Stimulated activated CD4-positive, alpha-beta T cell treated with anti-CD3 and anti-CD28 coated beads, Interleukin-15, amount 100 ng/mL, for 1 hour (primary cell): ENCODE data around the gene CPEB4.

Experiments
- DNase-seq, 2 donors: peaks; one replicate each; pipeline ENCODE4 v3.0.0-alpha.2; 2020; ENCODE audit warnings: low read depth in 1 of 2, low spot score in 1 of 2

The CPEB4 gene

GRCh38 chr5:173941102-173941501 lies 53.0 kb downstream of the CPEB4 start:
- no peak for DNase-seq

GRCh38 chr5:173941758-173942401 lies 53.7 kb downstream of the CPEB4 start:
- DNase-seq = no peak

- DNase-seq = no peak
Observed at GRCh38 chr5:173944511-173944910, 56.4 kb downstream of the CPEB4 start.

GRCh38 chr5:173945160-173945559 lies 57.0 kb downstream of the CPEB4 start:
- DNase-seq = no peak

- no peak for DNase-seq
Observed at GRCh38 chr5:173946323-173946722, 58.2 kb downstream of the CPEB4 start.

- no peak for DNase-seq
Observed at GRCh38 chr5:173950829-173951228, 62.7 kb downstream of the CPEB4 start.

GRCh38 chr5:173953528-173954090 lies 65.5 kb downstream of the CPEB4 start:
- no peak for DNase-seq

- no peak for DNase-seq
Observed at GRCh38 chr5:173954671-173955521, 66.7 kb downstream of the CPEB4 start.

- DNase-seq = no peak
Observed at GRCh38 chr5:173960986-173961385, 72.8 kb downstream of the CPEB4 start.

GRCh38 chr5:173961418-173961817 lies 73.3 kb downstream of the CPEB4 start:
- DNase-seq = no peak

- DNase-seq = no peak
Observed at GRCh38 chr5:173962436-173962972, 74.4 kb downstream of the CPEB4 start.

GRCh38 chr5:173963182-173963838 lies 75.2 kb downstream of the CPEB4 start:
- DNase-seq = no peak

GRCh38 chr5:173963867-173964441 lies 75.8 kb downstream of the CPEB4 start:
- DNase-seq = no peak

GRCh38 chr5:173964506-173964905 lies 76.4 kb downstream of the CPEB4 start:
- DNase-seq = no peak

GRCh38 chr5:173967241-173967640 lies 79.1 kb downstream of the CPEB4 start:
- no peak for DNase-seq

- no peak for DNase-seq
Observed at GRCh38 chr5:173968154-173968797, 80.1 kb downstream of the CPEB4 start.

- no peak for DNase-seq
Observed at GRCh38 chr5:173969167-173970049, 81.3 kb downstream of the CPEB4 start.

- no peak for DNase-seq
Observed at GRCh38 chr5:173970878-173971650, 82.9 kb downstream of the CPEB4 start.
